NCI-H2029 (cell line): ENCODE data around the gene PDGFD.

Experiments
- DNase-seq: peaks from one replicate; lab custom pipeline; 2025; lab: John Stamatoyannopoulos, UW

Gene PDGFD

GRCh38 chr11:104000798-104001197, 163.1 kb downstream of the PDGFD start:
- DNase-seq: no peak

- no peak for DNase-seq
These were observed 165.0 kb downstream of the PDGFD start for GRCh38 chr11:103998826-103999508.

GRCh38 chr11:103997082-103997481, 166.9 kb downstream of the PDGFD start:
- DNase-seq: no peak

GRCh38 chr11:103995896-103996295, 168.1 kb downstream of the PDGFD start:
- no peak for DNase-seq

GRCh38 chr11:103994518-103994917, 169.4 kb downstream of the PDGFD start:
- no peak for DNase-seq

- no peak for DNase-seq
These were observed 169.9 kb downstream of the PDGFD start for GRCh38 chr11:103994094-103994493.

- DNase-seq: no peak
These were observed 170.4 kb downstream of the PDGFD start for GRCh38 chr11:103993507-103993906.

GRCh38 chr11:103988595-103988969, 175.4 kb downstream of the PDGFD start:
- no peak for DNase-seq

GRCh38 chr11:103987629-103988594, 176.0 kb downstream of the PDGFD start:
- DNase-seq: no peak

- no peak for DNase-seq
These were observed 178.9 kb downstream of the PDGFD start for GRCh38 chr11:103985041-103985440.

- DNase-seq: no peak
These were observed 183.8 kb downstream of the PDGFD start for GRCh38 chr11:103980108-103980507.

- no peak for DNase-seq
These were observed 185.0 kb downstream of the PDGFD start for GRCh38 chr11:103978616-103979595.

GRCh38 chr11:103972013-103972412, 191.9 kb downstream of the PDGFD start:
- no peak for DNase-seq

GRCh38 chr11:103970701-103971249, 193.2 kb downstream of the PDGFD start:
- no peak for DNase-seq

GRCh38 chr11:103968685-103969084, 195.3 kb downstream of the PDGFD start:
- no peak for DNase-seq

- no peak for DNase-seq
These were observed 196.0 kb downstream of the PDGFD start for GRCh38 chr11:103967985-103968384.

GRCh38 chr11:103964390-103964789, 199.6 kb downstream of the PDGFD start:
- no peak for DNase-seq

GRCh38 chr11:103963648-103964047, 200.3 kb downstream of the PDGFD start:
- no peak for DNase-seq

- no peak for DNase-seq
These were observed 202.9 kb downstream of the PDGFD start for GRCh38 chr11:103961010-103961409.

- no peak for DNase-seq
These were observed 203.8 kb downstream of the PDGFD start for GRCh38 chr11:103960108-103960507.

GRCh38 chr11:103959279-103959942, 204.5 kb downstream of the PDGFD start:
- DNase-seq: no peak
